NK-92 (cell line): ENCODE measurements around the gene ZNF248.
"Not testable (repeated sequence)": the region's sequence is repeated elsewhere in the genome, so short reads cannot be mapped to it uniquely, and the experiment has no call there.

Experiments
- DNase-seq: peaks from one replicate; lab custom pipeline; 2025; ENCODE audit not compliant: unreplicated experiment; lab: John Stamatoyannopoulos, UW

Gene ZNF248

GRCh38 chr10:37747081-37747480, 110.3 kb downstream of the ZNF248 start:
- DNase-seq, result no peak

DNA sequence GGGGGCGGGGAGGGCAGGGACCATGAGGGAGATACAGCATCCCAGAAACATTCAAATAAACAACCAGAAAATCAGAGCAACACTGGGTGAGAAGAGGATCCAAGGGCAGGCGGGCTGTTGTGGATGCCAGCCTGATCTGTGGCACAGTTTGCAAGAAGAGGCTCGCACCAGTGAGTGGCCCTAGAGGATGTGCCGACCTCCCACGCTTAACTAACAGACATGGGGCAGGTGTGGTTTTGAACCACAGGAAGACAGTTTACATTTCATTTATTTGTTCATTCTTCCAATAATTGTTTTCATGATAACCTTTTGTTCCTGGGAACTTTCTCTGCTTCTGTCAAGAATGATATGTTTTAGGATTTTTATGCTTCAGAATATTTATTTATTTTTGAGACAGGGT, 115.6 kb downstream of the ZNF248 start:
- no peak for DNase-seq

DNA sequence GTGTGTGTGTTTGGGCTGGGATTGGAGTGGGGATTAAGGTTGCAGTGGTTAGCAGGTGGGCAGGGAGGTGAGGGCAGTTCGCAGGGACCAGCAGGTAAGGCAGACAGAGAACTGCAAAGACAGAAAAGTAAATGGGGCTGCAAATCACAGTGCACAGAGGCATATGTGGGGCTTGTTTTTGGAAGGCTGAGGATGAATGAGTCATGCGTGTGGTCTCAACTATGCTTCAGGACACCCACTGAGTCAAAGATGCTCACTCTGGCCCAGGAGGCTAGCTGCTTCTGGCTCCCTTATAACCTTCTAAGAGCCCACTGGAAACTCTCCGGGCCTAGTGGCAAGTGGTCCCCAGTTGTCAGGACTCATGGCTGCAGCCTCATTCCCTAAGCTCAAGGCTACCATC, 118.2 kb downstream of the ZNF248 start:
- no peak for DNase-seq

GRCh38 chr10:37738241-37738640, 119.2 kb downstream of the ZNF248 start:
- DNase-seq, result not testable (repeated sequence)

GRCh38 chr10:37737336-37737735, 120.1 kb downstream of the ZNF248 start:
- no peak for DNase-seq

- DNase-seq, result no peak
These were observed 121.3 kb downstream of the ZNF248 start for GRCh38 chr10:37736120-37736519.

DNA sequence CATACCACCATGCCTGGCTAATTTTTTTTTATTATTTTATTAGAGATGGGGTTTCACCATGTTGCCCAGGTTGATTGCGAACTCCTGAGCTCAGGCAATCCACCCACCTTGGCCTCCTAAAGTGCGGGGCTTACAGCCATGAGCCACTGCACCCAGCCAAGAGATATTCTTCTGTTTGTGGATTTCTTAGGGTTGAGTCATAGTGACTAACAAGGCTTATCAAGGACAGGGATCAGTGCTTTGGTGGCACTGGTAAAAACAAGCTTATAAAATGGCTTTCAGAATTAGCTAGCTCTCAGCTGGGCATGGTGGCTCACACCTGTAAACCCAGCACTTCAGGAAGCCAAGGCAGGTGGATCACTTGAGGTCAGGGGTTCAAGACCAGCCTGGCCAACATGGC, 122.4 kb downstream of the ZNF248 start:
- DNase-seq, result no peak
